NOMO-1 treated with dmso at 0.1 percent for 144 hours (cell line): ENCODE results near the gene PIEZO1.

ENCODE experiments used
- DNase-seq: peaks from one replicate; lab custom pipeline; 2025; ENCODE audit not compliant: unreplicated experiment; lab: John Stamatoyannopoulos, UW

Gene PIEZO1

DNA sequence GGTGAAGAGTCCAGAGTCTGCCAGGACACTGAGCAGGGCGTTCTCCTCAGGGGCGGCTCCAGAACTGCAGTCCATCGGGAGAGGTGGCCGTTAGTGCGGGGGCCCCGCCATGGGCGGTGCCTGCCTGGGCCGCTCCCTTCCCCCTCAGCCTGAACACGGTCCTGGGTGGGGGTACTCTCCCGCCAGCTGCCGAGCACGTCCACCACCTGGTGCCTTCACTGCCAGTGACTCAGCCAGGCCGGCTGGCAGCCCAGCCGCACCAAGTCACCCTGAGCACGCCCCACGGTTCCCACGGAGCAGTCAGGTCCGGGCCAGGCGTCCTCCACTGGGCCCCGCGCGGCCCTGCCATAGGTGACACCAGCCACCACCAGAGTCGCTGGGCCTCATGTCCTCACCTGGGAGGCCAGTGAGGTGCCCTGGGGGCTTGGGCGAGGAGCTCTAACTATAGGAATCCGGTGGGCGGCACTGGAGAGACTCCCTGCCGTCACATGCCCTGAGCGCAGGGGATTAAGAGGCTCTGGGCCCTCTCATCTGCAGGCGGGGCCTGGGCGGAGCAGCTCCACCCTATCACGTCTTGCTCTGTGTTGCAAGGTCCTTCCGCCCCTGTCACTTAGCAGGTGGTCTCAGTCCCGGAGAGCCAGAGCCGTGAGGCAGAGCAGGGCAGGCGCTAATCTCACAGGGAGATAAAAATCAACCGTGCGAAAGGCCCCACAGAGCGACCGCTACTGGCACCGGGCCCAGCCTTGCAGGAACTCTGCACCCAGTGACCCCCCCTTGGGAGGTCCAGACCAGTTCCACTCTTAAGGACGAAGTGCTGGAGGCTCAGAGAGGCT lies 14.3 kb downstream of the PIEZO1 start:
- no peak for DNase-seq

DNA sequence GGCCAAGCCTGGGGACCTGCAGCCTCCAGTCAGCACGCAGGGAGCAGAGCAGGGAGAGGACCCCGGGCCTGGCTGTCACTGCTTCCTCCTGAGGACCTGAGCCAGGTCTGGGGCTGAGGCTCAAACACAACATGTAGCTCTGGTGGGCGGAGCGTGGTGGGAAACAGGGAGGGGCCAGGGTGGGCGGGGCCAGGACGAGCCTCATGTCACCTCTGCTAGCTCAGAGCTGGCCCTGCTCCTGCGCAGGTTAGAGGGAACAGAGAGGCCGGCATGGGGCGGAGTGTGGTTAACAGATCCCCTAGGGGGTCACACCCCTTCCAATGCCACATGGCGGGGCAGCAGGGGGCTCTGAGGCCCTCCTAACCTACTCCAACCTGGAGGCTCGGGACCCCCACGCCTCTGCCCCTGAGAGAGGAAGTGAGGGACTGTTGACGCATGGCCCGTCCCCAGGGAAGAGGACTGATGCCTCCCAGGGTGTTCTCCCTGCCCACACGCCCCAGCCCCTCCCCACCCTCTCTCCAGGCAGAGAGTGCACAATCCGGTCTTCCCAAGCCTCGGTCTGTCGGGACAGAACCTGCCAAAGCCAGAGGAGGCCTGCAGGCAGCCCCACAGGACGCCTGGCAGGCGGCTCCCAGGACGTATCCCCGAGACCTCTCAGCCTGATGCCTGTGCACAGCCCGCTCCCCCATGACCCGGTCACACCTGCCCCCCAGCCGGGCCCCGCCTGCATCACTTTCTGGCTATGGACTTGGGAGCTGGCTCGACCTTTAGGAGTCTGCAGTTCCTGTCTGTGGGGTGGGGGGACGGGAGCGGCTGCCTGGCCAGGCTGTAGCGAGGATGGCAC lies 15.2 kb downstream of the PIEZO1 start:
- DNase-seq = no peak

DNA sequence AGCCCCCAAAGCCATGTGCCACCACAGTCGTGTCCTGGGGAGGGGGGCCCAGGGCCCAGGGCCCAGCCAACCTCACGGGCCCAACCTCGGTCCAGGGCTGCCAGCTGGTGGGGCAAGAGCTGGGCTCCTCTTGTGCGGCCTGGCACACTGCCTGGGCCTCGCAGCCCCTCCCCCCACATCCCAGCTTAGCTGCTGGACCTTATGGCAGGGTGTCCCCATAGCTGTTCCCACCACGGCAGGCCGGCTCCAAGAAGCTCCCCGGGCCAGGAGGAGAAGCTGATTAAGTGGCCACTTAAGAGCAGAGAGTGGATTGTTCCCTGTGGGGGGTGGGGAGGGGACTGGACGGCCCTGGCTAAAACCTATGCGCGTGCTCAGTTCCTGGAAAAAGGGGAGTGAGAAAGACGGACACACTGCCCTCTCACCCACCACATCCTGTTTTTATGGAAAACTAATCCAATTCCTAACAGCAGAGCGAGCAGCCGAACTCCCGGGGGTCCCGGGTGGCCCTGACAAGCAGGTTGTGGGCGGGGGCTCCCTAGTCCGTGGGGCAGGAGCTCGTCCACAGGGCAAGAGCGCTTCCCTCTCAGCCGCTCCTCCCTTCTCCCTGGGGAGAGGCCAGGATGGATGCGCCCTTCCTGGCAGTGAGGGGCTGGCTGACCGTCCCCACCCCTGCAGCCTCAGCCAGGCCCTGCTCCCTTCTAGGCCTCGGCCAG lies 16.8 kb downstream of the PIEZO1 start:
- DNase-seq = no peak

DNA sequence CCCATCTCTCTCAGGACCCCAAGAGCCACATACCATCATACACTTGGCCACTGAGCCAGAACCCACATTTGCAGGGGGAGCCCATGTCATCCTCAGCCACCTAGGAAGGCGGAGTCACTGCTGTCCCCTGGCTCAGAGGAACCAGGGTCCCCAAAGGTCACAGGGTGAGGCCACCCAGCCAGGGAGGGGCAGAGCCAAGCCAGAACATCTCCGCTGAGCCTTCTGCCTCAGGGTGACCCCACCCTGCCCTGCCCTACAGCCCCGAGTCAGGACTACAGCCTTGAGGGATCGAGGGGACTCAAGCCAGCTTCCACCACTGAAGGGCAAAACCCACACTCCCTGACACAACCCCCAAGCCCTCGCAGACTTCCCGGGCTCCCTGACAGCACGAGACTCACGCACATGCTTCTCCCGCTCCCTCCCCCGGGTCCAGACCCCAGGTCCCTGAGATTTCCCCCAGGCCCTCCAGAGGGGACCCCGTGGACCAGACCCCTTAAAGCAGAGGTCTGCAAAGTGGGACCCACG lies 17.4 kb downstream of the PIEZO1 start:
- DNase-seq = no peak

DNA sequence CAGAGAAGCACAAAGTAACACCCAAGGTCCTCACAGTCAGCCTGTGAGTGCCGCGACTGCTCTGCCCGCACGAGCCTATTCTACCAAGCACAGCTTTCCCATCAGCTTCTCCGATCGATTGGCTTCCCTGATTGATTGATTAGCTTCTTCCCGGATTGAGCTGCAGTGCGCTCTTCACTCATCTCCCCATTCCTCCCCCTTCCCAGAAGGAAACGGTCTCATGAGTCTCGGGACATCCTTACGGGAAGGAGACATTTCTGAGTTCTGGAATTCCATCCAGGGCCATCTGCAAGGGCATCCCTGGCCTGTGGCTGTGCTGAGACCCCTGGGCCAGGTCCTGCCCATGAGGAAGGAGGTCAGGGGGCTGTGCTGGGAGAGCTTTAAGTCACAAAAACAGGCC lies 18.0 kb downstream of the PIEZO1 start:
- DNase-seq = no peak

DNA sequence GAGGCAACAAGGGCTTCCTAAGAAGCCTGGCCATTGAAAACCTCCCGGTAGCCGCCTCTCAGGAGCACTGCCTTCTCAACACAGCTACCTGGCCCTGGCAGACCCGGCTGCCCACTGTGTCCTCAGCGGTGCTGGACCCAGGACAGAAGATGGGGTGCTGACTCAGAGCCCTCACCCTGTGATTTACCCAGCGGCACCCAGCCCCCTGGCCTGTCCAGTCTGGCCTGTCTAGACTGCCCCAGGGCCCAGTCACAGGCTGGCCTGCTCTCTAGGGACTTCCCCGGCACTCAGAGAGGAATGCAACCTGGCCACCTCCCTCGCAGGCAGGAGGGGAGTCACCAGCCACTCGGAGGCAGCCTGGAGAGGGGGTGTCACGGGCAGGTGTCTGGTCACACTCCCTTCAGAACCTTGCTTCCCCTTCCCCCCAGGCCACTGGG lies 20.1 kb downstream of the PIEZO1 start:
- no peak for DNase-seq

DNA sequence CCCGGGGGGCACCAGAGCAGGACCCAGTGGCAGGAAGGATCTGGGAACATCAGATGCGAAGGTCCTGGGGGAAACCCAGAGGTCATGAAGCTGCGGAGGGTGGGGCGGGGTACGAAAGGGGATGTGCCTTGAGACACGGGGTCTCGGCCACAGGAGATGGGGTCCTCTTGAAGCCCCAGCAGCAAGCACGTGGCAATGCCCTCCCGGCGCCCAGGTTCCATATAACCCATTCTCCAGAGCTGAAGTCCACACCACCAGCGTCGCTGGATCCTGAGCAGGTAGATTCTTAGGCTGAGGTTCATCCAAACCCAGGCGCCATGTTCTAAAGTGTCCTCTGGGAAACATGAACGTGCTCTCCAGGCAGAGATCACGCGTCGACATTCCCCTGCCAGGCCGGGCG lies 20.9 kb downstream of the PIEZO1 start:
- no peak for DNase-seq

DNA sequence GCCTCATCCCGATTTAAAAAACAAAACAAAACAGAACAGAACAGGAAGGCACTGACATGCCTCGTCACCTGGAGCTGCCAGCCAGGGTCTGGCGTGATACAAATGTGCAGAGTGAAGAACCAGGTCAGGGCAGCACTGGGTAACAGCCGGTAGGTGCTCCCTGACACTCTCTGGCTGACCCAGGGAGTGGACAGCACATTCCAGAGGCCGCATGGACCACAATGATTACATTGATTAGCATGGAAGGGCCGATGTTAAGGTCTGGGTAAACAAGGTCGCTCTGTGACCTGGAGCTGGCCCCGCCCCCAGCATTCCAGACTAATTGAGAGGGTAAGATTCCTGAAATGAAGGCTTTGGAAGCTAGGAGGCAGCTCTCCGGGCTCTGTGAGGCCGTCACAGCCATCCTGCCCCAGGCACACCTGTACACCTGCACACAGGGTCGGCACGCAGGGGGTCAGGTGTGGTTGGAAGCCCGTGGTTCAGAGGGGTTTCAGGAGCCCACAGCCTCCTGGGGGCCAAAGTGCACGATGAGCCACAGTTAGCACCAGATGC lies 21.4 kb downstream of the PIEZO1 start:
- DNase-seq = no peak

DNA sequence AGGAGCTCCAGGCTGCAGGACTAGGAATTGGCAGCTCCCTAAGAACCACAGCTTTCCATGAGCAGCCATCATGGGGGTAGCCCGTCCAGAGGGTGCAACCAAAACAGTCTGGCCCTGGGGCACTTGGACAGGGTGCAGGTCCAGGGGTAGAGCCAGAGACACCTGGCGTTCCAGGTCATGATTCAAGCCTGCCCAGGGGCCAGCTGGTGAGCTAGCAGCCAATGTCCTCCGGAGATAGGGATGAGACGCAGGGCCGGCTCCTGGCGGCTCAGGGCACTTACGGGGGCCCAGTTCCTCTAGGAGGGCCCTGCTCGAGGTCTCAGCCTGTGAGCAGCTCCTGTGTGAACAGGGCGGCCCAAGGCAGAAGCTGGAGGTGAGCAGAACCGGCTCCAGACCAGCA lies 22.1 kb downstream of the PIEZO1 start:
- no peak for DNase-seq

DNA sequence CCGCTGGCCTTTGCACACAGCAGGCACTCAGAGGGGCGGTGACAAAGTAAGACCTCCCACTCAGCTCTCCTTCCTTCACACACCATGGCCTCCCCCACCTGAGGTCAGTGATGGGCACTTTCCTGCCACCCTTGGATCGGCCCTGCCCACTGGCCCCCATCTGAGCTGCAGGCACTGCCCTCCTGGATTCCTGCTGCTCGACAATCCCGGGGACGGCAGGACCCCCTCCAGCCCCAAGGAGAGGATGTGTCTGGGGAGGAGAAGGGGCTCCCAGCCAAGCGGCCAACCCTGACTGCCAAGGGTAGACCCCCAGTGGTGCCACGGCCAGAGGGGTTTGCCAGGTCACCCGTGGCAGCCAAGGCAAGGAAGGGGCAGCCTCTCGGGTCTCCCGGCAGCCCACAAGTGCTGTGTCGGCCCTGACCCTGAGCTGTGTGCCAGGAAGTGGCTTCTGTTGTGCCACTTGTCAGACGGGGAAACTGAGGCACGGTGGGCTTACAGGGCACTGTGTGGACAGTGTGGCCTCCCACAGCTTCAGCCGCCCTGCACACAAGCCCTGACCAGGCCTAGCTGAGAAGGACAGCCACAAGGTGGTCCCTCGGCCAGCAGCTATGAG lies 22.7 kb downstream of the PIEZO1 start:
- DNase-seq = no peak

DNA sequence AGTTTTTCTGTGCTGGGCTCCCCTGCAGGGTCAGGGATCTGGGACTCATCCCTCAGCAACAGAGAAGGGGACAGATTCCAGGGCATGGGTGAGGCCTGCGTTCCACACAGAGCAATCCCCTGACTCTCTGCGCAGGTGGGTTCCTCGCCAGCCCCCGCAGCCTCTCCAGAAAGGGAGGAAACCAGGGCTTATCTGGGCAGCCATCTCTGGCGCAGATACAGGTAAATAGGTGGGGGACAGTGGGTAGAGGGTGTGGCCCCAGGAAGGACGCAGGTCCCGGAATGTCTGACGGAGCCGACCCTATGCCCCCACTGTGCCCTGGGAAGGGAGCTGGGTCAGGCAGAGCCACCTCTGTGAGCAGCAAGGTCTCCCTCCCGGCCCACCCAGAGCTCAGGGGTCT lies 23.2 kb downstream of the PIEZO1 start:
- DNase-seq = no peak

DNA sequence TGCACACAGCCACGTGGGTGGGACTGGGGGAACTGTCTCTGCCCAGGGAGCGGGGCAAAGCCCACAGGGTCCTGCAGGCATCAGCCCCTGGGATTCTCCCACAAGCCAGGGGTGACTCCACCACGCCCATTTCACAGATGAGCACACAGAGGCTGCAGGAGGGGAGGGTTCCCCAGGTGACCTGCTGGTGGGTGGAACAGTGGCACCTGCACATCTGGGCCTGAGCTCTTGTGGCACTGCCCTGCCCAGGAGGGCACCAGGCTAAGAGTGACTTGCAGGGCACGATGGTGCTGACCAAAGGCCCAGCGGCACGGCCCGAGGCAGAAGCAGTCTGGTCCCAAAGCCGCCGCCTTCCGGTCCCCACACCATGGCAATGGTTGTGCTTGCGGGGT lies 23.9 kb downstream of the PIEZO1 start:
- DNase-seq = no peak

DNA sequence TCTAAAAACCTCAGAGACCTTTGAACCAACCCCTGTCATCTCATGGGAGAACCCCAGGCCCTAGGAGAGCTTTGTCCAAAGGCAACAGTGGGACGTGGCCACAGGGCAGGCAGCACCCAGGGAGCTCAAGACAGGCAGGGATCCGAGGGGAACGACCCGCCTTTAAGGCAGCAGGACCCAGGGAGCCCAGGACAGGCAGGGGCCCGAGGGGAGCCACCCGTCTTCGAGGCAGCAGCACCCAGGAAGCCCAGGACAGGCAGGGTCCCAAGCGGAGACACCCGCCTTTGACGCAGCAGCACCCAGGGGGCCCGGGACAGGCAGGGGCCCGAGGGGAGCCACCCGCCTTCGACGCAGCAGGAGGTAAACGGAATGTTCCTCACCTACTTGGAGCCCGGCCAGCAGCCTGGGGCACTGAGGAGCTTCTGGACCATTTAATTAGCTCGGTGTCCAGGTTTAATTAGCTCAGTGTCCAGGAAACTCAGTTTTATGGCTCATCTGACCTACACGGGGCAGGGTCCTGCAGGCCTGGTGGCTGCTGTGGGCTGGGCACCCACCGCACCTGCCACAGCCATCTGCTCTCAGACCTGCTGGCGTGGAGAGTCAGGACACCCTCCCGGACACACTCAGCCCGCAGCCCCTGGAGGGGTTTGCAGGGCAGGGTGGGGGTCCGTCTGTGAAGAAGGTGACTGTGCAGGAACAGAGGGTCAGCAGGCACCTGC lies 24.4 kb downstream of the PIEZO1 start:
- DNase-seq = no peak

DNA sequence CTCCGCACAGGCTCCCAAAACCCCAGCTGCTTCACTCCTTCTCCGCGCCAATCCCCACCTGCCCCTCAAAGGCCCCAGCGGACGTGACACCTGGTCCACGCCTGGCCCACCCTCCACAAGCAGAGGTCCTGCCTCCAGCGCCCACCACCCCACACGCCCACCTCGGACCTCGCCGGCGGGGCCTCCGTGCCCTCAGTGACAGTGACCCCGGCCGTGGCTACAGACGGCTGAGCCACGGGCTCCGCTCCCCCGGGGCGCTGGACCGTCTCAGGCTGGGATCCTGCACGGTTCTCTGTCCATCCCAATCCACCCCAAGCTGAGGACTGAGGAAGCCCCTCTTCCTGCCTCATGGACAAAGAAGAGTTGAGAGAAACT lies 25.1 kb downstream of the PIEZO1 start:
- DNase-seq = no peak

DNA sequence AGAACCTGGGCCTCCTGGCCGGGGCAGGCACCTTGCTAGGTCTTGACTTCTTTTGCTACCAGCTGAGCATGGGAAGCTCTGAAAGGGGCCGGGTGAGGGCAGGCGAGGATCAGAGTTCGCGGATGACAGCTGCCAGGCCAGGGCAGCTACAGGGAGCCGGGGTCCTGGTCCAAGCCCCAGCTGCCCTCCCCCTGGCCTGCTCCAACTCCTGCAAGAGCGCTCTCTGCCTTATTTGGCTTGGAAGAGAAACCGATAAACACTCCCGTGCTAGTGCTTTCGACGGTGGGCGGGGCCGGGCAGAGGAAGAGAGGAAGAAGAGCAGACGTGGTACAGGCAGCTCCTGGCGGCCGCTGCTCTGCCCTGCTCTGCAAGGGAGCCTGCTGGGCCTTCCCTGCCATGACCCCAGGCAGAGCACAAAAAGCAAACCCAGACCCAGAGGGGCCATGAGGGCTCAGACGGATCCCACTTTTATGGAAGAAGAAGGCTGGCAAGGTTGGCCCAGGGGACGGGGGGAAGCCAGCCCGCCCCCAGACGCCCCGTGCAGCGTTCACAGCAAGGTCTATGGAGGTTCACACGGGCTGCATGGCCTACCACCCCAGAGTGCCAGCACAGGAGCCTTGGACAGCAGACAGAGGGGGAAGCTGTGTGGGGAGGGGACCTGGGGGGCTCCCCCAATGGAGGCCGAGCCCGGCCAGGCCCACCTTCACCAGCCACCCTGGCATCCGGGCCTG lies 25.6 kb downstream of the PIEZO1 start:
- DNase-seq = no peak

DNA sequence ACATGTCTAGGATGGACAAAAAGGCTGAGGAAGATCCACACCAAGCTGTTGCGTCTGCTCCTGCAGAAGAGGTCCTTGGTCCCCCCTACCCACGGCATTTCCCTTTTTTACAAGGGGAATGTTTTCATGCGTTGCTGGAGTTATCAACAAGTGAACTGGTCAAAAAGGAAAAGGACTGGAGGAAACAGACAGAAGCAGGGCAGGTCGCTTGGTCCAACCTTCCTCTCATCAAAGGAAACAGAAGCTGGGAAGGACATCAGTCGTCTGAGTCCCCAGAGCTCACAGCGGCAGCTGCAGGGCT lies 26.1 kb downstream of the PIEZO1 start:
- no peak for DNase-seq

DNA sequence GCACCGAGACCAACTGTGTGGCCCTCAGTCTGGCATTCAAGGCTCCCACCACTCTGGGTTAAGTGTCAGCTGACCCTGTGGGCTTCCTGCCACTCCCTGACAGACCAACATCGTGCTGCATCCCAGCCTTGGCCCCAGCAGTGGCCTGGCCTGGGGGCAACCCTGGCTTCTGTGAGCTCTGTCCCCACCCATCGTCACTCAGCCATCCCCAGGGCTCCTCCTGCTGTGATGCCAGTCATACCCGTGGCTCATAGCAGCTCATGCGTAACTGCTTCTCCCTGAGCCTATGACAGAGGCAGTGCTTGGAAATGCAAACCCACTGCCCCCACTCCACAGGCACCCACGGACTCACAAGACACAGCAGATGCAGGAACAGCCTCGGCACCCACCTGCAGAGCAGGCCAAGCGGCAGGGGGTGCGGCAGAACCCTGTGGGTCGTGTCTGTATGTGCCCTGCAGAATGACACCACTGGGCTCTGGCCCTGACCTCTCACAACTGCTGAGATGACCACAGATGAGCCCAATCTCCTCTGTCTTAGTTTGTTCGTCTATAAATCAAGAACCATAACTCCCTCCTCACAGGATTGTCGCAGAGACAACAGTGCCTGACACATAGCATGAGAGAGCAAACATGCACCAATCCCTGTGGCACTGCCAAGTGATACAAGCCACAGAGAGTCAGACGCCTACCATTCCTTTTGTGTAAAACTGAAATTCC lies 26.6 kb downstream of the PIEZO1 start:
- no peak for DNase-seq

DNA sequence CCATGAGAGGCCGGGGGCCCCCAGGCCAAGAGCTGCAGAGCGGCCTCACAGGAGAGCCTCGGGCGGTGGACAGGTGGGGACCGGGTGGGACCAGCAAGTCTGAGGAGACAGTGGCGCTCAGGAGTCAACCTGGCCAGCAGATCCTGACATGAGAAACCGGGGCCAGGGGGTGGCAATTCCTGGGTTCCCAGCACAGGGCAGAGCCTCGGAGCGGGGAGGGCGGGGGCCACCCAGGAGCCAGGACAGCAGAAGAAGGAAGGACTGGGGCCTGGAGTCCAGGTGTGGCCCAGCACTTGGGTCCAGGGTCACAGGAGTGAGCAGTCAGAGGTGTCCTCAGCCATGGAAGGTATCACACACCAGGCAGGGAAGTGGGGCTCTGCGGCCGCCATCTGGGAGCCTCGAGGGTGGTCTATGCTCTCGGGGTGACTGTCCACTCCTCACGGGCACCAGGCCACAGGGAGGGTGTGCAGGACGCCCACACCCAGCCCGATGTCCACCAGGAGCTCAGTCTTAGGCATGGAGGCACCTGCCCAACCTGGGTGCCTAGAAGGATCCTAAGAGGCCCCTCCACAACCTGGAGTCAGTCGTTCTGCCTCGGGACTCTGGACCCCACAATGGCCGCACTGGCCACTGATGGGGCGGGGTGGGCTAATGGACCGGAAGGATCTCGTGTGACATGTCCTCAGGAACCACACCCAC lies 29.1 kb downstream of the PIEZO1 start:
- DNase-seq = no peak
